HepG2 (cell line): ENCODE data around the gene INTS15. TPM values are rescaled to one million over a fixed set of nuclear protein-coding genes. Genes with fewer than 3 reads are reported as not detected.
A peak's percentile ranks its signal among the peaks of the same experiment; 100 is the strongest.

Experiments
- ARNTL ChIP-seq: sonication (generic); formaldehyde crosslinking; IDR thresholded peaks from 2 replicates; pipeline ENCODE4 v1.4.0; 2020; ENCODE audit warnings: mild to moderate bottlenecking, missing genetic modification reagents
- BCL6 ChIP-seq: IDR thresholded peaks from 2 replicates; pipeline ENCODE4 v1.6.1; 2016; ENCODE audit warnings: missing genetic modification reagents, missing compliant biosample characterization
- E2F2 ChIP-seq: sonication (generic); formaldehyde crosslinking; IDR thresholded peaks from 2 replicates; pipeline ENCODE4 v1.4.0; 2020; ENCODE audit warnings: missing genetic modification reagents, borderline replicate concordance
- HDAC1 ChIP-seq: sonication (generic); formaldehyde crosslinking; IDR thresholded peaks from 2 replicates; pipeline ENCODE4 v1.5.1; 2020; ENCODE audit warnings: mild to moderate bottlenecking, missing genetic modification reagents
- MAX ChIP-seq: IDR thresholded peaks from 2 replicates; pipeline ENCODE4 v1.6.1; 2012; ENCODE audit warnings: inconsistent platforms
- MAZ ChIP-seq, 2 experiments: sonication (generic) in 1 of 2; formaldehyde crosslinking in 1 of 2; IDR thresholded peaks; 2 replicates each; pipeline versions ENCODE4 v1.5.0 to v1.6.1; 2012 to 2020; ENCODE audit warnings: low read depth in 2 of 2, mild to moderate bottlenecking in 2 of 2, borderline replicate concordance in 1 of 2, improper control_type of control experiment in 1 of 2, low read length in 1 of 2, missing genetic modification reagents in 1 of 2, moderate library complexity in 1 of 2
- MBNL3 ChIP-seq: fragments of 250-450 bp; sonication (Bioruptor Pico); conservative IDR thresholded peaks from 2 replicates; pipeline ENCODE4 v1.8.0; 2022; ENCODE audit warnings: mild to moderate bottlenecking, inconsistent platforms
- MYC ChIP-seq: sonication (generic); formaldehyde crosslinking; IDR thresholded peaks from 2 replicates; pipeline ENCODE4 v1.9.0; 2021; ENCODE audit warnings: missing genetic modification reagents, borderline replicate concordance
- PAXIP1 ChIP-seq: sonication (generic); formaldehyde crosslinking; conservative IDR thresholded peaks from 2 replicates; pipeline ENCODE4 v1.4.0; 2020; ENCODE audit warnings: mild to moderate bottlenecking, missing genetic modification reagents, moderate library complexity
- RBM39 ChIP-seq: fragments of 200-400 bp; formaldehyde crosslinking; IDR thresholded peaks from one replicate; pipeline ENCODE4 v1.6.1; 2018; ENCODE audit warnings: antibody characterized with exemption, mild to moderate bottlenecking, low read depth, low read length; ENCODE audit not compliant: poor library complexity, severe bottlenecking
- RCOR2 ChIP-seq: IDR thresholded peaks from 2 replicates; pipeline ENCODE4 v1.6.1; 2016; ENCODE audit warnings: missing biosample characterization, missing genetic modification reagents
- SOX6 ChIP-seq, 2 experiments: fragments of 450-650 bp in 1 of 2; sonication (generic) in 1 of 2; formaldehyde crosslinking in 1 of 2; IDR thresholded peaks; 2 replicates each; pipeline versions ENCODE4 v1.4.0 to v1.6.1; 2017 to 2020; ENCODE audit warnings: antibody characterized with exemption in 1 of 2, mild to moderate bottlenecking in 1 of 2, missing genetic modification reagents in 1 of 2
- ZKSCAN5 ChIP-seq: sonication (generic); formaldehyde crosslinking; IDR thresholded peaks from 2 replicates; pipeline ENCODE4 v1.5.1; 2020; ENCODE audit warnings: mild to moderate bottlenecking, missing genetic modification reagents
- ZNF12 ChIP-seq: sonication (generic); formaldehyde crosslinking; IDR thresholded peaks from 2 replicates; pipeline ENCODE4 v1.5.0; 2020; ENCODE audit warnings: missing genetic modification reagents
- ZNF20 ChIP-seq: sonication (generic); formaldehyde crosslinking; IDR thresholded peaks from 2 replicates; pipeline ENCODE4 v1.4.0; 2020; ENCODE audit warnings: mild to moderate bottlenecking, moderate library complexity, missing genetic modification reagents
- ZNF747 ChIP-seq: sonication (generic); formaldehyde crosslinking; IDR thresholded peaks from 2 replicates; pipeline ENCODE4 v1.8.1; 2023; ENCODE audit warnings: missing genetic modification reagents, mild to moderate bottlenecking, borderline replicate concordance
- polyA plus RNA-seq, 8 experiments: library from polyadenylated mRNA; depleted of rRNA in 3 of 8; stranded (reverse) in 7 of 8; unstranded in 1 of 8; fragments of >200 nt; fragmentation: Illumina TruSeq in 4 of 8; extraction: Trizol in 4 of 8; gene quantifications; 2 replicates each; pipeline versions ENCODE4 v1.2.1 to v1.2.3, GENCODE V29; 2011 to 2016; ENCODE audit warnings: low read depth in 4 of 8, missing spikeins in 1 of 8, mixed read lengths in 1 of 8; ENCODE audit not compliant: insufficient read depth in 1 of 8
- total RNA-seq, 5 experiments: library from RNA; depleted of rRNA; stranded (reverse); fragments of >200 nt; fragmentation: Illumina TruSeq; extraction: Trizol; gene quantifications; 2 replicates each; pipeline ENCODE4 v1.2.3, GENCODE V29; 2016; ENCODE audit warnings: low read depth in 1 of 5
- TF ChIP-seq, protein P1 (sequence below): IDR thresholded peaks from 2 replicates; pipeline ENCODE4 v1.6.1; 2016; ENCODE audit warnings: low read depth

Gene INTS15
- total and polyA plus RNA-seq, 2 of the 13 experiments (the other 11 are each of a cell fraction or from before 2014, with no cell fraction given): 16.3 to 25.7 TPM

- TF ChIP-seq, protein P1, sequence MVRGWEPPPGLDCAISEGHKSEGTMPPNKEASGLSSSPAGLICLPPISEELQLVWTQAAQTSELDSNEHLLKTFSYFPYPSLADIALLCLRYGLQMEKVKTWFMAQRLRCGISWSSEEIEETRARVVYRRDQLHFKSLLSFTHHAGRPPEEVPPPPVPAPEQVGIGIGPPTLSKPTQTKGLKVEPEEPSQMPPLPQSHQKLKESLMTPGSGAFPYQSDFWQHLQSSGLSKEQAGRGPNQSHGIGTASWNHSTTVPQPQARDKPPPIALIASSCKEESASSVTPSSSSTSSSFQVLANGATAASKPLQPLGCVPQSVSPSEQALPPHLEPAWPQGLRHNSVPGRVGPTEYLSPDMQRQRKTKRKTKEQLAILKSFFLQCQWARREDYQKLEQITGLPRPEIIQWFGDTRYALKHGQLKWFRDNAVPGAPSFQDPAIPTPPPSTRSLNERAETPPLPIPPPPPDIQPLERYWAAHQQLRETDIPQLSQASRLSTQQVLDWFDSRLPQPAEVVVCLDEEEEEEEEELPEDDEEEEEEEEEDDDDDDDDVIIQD: no peak
- peak; percentile 79 for TF ChIP-seq PAXIP1 (CRISPR knock-in tag)
- TF ChIP-seq ARNTL (CRISPR knock-in tag): no peak
- TF ChIP-seq ZKSCAN5 (CRISPR knock-in tag): no peak
- peak; percentile 75 for TF ChIP-seq MAX
- TF ChIP-seq ZNF20: no peak
- TF ChIP-seq RBM39: no peak
- TF ChIP-seq MBNL3: no peak
- peak; percentile 65; the same call in 1 of the 2 replicates for TF ChIP-seq MYC (CRISPR knock-in tag)
- TF ChIP-seq ZNF747 (CRISPR knock-in tag): no peak
- no peak for TF ChIP-seq ZNF12 (CRISPR knock-in tag)
- no peak for TF ChIP-seq MAZ (IDR thresholded peaks at IDR 0.05; ENCODE audit: borderline replicate concordance, low read depth, low read length)
- no peak for TF ChIP-seq MAZ (CRISPR knock-in tag; IDR thresholded peaks at IDR 0.05; ENCODE audit: low read depth)
- TF ChIP-seq RCOR2 (CRISPR knock-in tag): peak; percentile 48; the same call in 1 of the 2 replicates
- no peak for TF ChIP-seq E2F2 (CRISPR knock-in tag)
- TF ChIP-seq HDAC1 (CRISPR knock-in tag): 0 out of 2 replicates have a peak, but pooled peaks have one; percentile 19
- no peak for TF ChIP-seq SOX6 (IDR thresholded peaks at IDR 0.05)
- TF ChIP-seq SOX6 (CRISPR knock-in tag; IDR thresholded peaks at IDR 0.05): peak; percentile 72
- TF ChIP-seq BCL6 (CRISPR knock-in tag): peak; percentile 39; the same call in 1 of the 2 replicates
These were observed 14.4 kb upstream of the INTS15 start (continued) for GRCh38 chr7:6575281-6576023.
